ENCODE data around the gene AHSG.
A peak's percentile ranks its signal among the peaks of the same experiment; 100 is the strongest.

DNA sequence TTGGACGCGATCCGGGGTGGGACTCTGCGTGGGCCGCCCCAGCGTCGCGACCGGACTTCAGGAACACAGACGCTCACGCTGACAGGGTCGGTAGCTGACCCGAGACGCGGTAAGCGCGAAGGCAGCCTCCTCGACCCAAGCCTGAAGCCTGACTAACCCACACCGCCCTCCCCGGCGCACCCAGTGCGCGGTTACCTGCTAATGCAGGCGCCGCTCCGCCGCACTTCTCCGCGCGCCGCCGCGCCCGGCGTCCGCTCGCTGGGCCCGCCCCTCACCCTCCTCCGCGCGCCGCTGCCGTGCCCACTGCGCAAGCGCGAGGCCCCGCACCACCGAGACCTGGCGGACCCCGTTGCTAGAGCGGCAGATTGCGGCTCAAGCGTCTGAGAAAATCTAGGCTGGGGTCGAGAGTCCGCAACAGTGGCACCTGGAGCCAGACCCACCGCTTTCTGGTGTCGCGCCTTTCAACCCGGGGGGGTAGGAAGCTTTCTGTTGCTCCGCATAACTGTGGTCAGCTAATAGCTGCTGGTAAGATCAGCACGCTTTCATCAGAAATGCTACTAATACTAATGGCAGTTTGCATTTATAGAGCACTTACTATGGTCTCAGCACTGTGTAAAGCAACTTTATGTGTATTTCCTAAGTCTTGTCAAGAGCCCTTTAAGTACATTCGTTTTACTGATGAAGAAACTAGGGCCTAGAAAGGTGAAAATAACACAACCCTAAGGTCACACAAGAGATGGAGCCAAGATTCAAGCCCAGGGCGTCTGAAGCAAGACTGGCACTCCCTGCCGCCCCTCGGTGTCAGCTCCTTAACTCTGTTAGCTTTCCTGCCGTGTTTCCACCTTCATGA is 45.6 kb upstream of the AHSG start, which contains the start of gene TBCCD1:
- TF ChIP-seq POLR2A (IDR thresholded peaks at IDR 0.05; ENCODE audit: borderline replicate concordance, extremely low read depth, insufficient read depth, insufficient read length) (peak; percentile 91), EZH2 (IDR thresholded peaks at IDR 0.05) (no peak), EZH2phosphoT487 (IDR thresholded peaks at IDR 0.05; ENCODE audit: borderline replicate concordance) (no peak), POLR2AphosphoS5 (IDR thresholded peaks at IDR 0.05; ENCODE audit: low read depth, low read length) (peak; percentile 99), ZNF274 (IDR thresholded peaks at IDR 0.05; ENCODE audit: low read depth, low read length) (no peak), SIN3A (IDR thresholded peaks at IDR 0.05; ENCODE audit: low read depth) (peak; percentile 91)
- TF ChIP-seq, protein P1, sequence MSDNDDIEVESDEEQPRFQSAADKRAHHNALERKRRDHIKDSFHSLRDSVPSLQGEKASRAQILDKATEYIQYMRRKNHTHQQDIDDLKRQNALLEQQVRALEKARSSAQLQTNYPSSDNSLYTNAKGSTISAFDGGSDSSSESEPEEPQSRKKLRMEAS (IDR thresholded peaks at IDR 0.05): peak; percentile 68
- TF ChIP-seq, protein P2, sequence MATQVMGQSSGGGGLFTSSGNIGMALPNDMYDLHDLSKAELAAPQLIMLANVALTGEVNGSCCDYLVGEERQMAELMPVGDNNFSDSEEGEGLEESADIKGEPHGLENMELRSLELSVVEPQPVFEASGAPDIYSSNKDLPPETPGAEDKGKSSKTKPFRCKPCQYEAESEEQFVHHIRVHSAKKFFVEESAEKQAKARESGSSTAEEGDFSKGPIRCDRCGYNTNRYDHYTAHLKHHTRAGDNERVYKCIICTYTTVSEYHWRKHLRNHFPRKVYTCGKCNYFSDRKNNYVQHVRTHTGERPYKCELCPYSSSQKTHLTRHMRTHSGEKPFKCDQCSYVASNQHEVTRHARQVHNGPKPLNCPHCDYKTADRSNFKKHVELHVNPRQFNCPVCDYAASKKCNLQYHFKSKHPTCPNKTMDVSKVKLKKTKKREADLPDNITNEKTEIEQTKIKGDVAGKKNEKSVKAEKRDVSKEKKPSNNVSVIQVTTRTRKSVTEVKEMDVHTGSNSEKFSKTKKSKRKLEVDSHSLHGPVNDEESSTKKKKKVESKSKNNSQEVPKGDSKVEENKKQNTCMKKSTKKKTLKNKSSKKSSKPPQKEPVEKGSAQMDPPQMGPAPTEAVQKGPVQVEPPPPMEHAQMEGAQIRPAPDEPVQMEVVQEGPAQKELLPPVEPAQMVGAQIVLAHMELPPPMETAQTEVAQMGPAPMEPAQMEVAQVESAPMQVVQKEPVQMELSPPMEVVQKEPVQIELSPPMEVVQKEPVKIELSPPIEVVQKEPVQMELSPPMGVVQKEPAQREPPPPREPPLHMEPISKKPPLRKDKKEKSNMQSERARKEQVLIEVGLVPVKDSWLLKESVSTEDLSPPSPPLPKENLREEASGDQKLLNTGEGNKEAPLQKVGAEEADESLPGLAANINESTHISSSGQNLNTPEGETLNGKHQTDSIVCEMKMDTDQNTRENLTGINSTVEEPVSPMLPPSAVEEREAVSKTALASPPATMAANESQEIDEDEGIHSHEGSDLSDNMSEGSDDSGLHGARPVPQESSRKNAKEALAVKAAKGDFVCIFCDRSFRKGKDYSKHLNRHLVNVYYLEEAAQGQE (IDR thresholded peaks at IDR 0.05; ENCODE audit: low read depth): no peak
- TF ChIP-seq, protein P3, sequence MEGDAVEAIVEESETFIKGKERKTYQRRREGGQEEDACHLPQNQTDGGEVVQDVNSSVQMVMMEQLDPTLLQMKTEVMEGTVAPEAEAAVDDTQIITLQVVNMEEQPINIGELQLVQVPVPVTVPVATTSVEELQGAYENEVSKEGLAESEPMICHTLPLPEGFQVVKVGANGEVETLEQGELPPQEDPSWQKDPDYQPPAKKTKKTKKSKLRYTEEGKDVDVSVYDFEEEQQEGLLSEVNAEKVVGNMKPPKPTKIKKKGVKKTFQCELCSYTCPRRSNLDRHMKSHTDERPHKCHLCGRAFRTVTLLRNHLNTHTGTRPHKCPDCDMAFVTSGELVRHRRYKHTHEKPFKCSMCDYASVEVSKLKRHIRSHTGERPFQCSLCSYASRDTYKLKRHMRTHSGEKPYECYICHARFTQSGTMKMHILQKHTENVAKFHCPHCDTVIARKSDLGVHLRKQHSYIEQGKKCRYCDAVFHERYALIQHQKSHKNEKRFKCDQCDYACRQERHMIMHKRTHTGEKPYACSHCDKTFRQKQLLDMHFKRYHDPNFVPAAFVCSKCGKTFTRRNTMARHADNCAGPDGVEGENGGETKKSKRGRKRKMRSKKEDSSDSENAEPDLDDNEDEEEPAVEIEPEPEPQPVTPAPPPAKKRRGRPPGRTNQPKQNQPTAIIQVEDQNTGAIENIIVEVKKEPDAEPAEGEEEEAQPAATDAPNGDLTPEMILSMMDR (IDR thresholded peaks at IDR 0.05 in 2 of 3, conservative IDR thresholded peaks at IDR 0.05 in 1 of 3; ENCODE audit: borderline replicate concordance in 1 of 3, insufficient read depth in 1 of 3, low read depth in 2 of 3, low read length in 2 of 3): no peak

All from HCT116 (cell line).